Stimulated activated CD8-positive, alpha-beta memory T cell treated with anti-CD3 and anti-CD28 coated beads, Interleukin-4, amount 100 ng/mL, for 24 hours (primary cell): ENCODE data around the gene ACSS1.

ENCODE experiments used
- DNase-seq: peaks from one replicate; pipeline ENCODE4 v3.0.0-alpha.2; 2020; ENCODE audit warnings: low read depth

Gene ACSS1

GRCh38 chr20:25030649-25031207, 27.2 kb downstream of the ACSS1 start:
- DNase-seq = no peak

GRCh38 chr20:25030007-25030648, 27.8 kb downstream of the ACSS1 start:
- DNase-seq = no peak

GRCh38 chr20:25025986-25026605, 31.8 kb downstream of the ACSS1 start:
- DNase-seq = no peak

- DNase-seq = no peak
Measured at GRCh38 chr20:25025091-25025861, 32.7 kb downstream of the ACSS1 start.

GRCh38 chr20:25024171-25024570, 33.8 kb downstream of the ACSS1 start:
- DNase-seq = no peak

- DNase-seq = no peak
Measured at GRCh38 chr20:25023356-25023755, 34.6 kb downstream of the ACSS1 start.

GRCh38 chr20:25022680-25023079, 35.3 kb downstream of the ACSS1 start:
- DNase-seq = no peak

GRCh38 chr20:25021336-25021735, 36.6 kb downstream of the ACSS1 start:
- DNase-seq = no peak

- no peak for DNase-seq
Measured at GRCh38 chr20:25020901-25021301, 37.0 kb downstream of the ACSS1 start.

- DNase-seq = no peak
Measured at GRCh38 chr20:25020345-25020744, 37.6 kb downstream of the ACSS1 start.

- no peak for DNase-seq
Measured at GRCh38 chr20:25019381-25020155, 38.4 kb downstream of the ACSS1 start.

- no peak for DNase-seq
Measured at GRCh38 chr20:25018841-25019240, 39.1 kb downstream of the ACSS1 start.

GRCh38 chr20:25018425-25018824, 39.5 kb downstream of the ACSS1 start:
- no peak for DNase-seq

- no peak for DNase-seq
Measured at GRCh38 chr20:25017257-25017803, 40.6 kb downstream of the ACSS1 start.

- DNase-seq = no peak
Measured at GRCh38 chr20:25016471-25016870, 41.5 kb downstream of the ACSS1 start.

- no peak for DNase-seq
Measured at GRCh38 chr20:25015986-25016385, 42.0 kb downstream of the ACSS1 start.

- DNase-seq = no peak
Measured at GRCh38 chr20:25014816-25015215, 43.1 kb downstream of the ACSS1 start.

GRCh38 chr20:25013478-25014380, 44.2 kb downstream of the ACSS1 start:
- no peak for DNase-seq

GRCh38 chr20:25012616-25013189, 45.2 kb downstream of the ACSS1 start:
- no peak for DNase-seq

GRCh38 chr20:25011831-25012241, 46.1 kb downstream of the ACSS1 start:
- no peak for DNase-seq
